ENCODE measurements around the gene NKTR.

Gene NKTR

GRCh38 chr3:42682301-42683070 is 82.0 kb downstream of the NKTR start:
- no peak for DNase-seq (ENCODE audit: low read depth)

- DNase-seq (ENCODE audit: low read depth): peak; percentile 14
Measured at GRCh38 chr3:42683875-42684598, 83.6 kb downstream of the NKTR start.

GRCh38 chr3:42684632-42685362 is 84.3 kb downstream of the NKTR start:
- no peak for DNase-seq (ENCODE audit: low read depth)

GRCh38 chr3:42685363-42685881 is 84.9 kb downstream of the NKTR start, which contains the start of gene KLHL40:
Gene KLHL40 (plus strand): TSS chr3:42685537. CDS start chr3:42685619, 82 bp downstream.
- DNase-seq (ENCODE audit: low read depth): no peak

GRCh38 chr3:42685891-42686820 is 85.7 kb downstream of the NKTR start:
- DNase-seq (ENCODE audit: low read depth): no peak

GRCh38 chr3:42686832-42687650 is 86.6 kb downstream of the NKTR start:
- no peak for DNase-seq (ENCODE audit: low read depth)

- DNase-seq (ENCODE audit: low read depth): no peak
Measured at GRCh38 chr3:42688016-42688415, 87.5 kb downstream of the NKTR start.

GRCh38 chr3:42688487-42689420 is 88.3 kb downstream of the NKTR start:
- no peak for DNase-seq (ENCODE audit: low read depth)

GRCh38 chr3:42689421-42690014 is 89.0 kb downstream of the NKTR start:
- no peak for DNase-seq (ENCODE audit: low read depth)

- DNase-seq (ENCODE audit: low read depth): no peak
Measured at GRCh38 chr3:42690191-42690590, 89.7 kb downstream of the NKTR start.

GRCh38 chr3:42690766-42691680 is 90.5 kb downstream of the NKTR start:
- no peak for DNase-seq (ENCODE audit: low read depth)

GRCh38 chr3:42691816-42692666 is 91.6 kb downstream of the NKTR start:
- DNase-seq (ENCODE audit: low read depth): no peak

GRCh38 chr3:42692667-42693529 is 92.4 kb downstream of the NKTR start:
- DNase-seq (ENCODE audit: low read depth): no peak

- no peak for DNase-seq (ENCODE audit: low read depth)
Measured at GRCh38 chr3:42693530-42693930, 93.0 kb downstream of the NKTR start.

- no peak for DNase-seq (ENCODE audit: low read depth)
Measured at GRCh38 chr3:42694366-42694765, 93.9 kb downstream of the NKTR start.

Measured in activated T-cell treated with anti-CD3 and anti-CD28 coated beads for 24 hours (primary cell).